Measurements from ENCODE around the gene ZBTB49.

Gene ZBTB49

DNA sequence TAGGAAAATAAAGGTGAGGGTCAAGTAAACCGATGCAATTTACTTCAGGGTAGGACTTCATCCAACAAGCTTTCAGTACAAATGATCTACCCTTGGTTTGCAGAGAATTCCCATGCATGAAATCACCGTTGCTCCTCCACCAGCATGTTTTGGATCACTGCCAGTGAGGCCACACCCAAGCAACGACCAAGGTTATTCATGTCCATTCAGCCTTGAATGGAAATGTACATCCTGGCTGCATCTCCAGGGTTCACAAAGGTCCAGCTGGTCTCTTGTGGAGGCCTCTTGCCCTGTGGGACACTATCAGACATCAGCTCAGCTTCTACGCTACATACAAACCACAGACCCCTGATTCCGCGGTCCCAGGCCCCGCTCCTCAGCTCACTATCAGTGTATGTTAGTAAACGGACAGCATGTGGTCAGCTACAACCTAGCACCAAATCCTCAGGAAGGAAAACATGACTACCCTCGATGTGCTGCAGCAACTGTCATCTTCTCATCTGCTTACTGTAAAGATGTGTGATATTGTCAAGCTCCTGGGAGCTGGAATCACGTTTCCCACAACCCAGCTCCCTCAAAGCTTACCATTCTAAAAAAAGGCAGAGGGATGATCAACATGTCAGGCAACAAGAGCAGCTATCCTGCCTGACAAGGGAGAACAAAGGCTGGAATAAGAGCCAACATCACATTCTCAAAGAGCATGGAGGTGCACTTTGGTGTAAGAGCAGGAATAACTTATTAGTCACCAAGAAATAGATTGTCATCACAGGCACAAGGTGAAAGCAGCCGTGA is 5.0 kb upstream of the ZBTB49 start:
- DNase-seq (ENCODE audit: low read depth in 3 of 3): no peak

GRCh38 chr4:4288098-4288497 is 2.0 kb upstream of the ZBTB49 start:
- DNase-seq (ENCODE audit: low read depth in 3 of 3): no peak

DNA sequence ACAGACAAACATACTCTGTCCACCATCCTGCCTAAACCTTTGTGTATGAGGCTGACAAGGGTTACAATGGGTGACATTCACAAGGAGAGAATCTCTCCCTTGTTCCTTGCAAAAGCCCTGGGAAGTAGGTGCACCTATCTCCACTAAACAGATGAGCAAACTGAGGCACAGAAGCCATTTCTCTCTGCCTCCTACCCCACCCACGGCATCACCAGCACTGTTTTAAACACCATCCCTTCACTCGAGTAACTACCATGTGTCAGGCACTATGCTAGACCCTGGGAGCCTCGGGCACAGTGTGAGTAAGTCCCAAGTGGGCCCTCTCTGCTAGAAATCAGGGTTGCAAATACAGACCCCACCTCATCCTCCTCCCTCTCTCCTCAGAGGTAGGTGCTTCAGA is 996 bp upstream of the ZBTB49 start:
- DNase-seq (ENCODE audit: low read depth in 3 of 3): no peak

DNA sequence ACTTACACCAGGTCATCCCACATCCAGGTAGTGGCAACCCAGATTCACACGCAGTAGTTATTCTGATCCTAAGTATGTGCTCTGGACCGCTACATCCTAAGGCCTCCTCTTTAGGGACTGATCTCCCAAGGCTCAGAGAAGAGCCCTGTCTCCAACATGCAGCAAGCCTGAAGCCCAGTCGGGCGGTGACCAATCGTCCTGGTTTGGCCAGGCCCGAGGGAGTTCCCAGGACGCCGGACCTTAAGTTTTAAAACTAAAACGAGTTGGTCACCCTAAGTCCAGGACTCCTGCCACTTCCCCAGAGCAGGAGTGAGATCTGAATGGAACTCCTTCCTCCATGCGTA is 482 bp upstream of the ZBTB49 start:
- no peak for DNase-seq (ENCODE audit: low read depth in 3 of 3)

DNA sequence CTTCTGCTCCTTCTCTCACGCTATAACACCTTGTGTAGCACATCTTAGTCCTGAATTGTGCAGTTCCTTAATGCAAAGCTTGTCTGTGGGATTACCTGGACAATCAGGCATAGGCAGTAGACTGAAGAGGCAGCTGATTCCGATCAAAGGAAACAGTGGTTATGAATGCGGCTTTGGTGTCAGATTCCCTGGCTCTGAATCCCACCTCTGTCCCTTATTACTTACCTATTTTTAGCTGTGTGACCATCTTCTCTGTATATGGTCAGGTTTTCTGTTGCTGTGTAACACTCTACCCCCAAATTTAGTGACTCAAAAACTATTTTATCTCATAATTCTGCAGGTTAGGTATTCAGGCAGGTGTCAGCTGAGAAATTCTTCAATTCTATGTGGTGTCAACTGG is 3.2 kb downstream of the ZBTB49 start:
- no peak for DNase-seq (ENCODE audit: low read depth in 3 of 3)

DNA sequence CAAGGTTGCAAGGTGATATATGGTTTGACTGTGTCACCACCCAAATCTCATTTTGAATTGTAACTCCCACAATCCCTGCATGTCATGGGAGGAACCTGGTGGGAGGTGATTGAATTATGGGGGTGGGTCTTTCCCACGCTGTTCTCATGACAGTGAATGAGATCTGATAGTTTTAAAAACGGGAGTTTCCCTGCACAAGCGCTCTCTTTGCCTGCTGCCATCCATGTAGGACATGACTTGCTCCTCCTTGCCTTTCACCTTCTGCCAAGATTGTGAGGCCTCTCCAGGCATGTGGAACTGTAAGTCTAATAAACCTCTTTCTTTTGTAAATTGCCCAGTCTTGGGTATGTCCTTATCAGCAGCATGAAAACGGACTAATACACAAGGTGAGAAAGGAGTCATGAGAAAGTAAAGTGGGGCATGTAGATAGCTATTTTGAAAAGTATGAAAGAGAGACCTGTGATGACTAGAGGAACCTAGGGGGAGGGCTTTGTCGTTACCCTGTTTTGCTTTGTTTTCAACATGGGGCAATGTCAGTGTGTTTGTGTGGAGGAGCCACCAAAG is 6.3 kb downstream of the ZBTB49 start:
- DNase-seq (ENCODE audit: low read depth in 3 of 3): no peak

- no peak for DNase-seq (ENCODE audit: low read depth in 3 of 3)
Measured at GRCh38 chr4:4299006-4299405, 9.0 kb downstream of the ZBTB49 start.

DNA sequence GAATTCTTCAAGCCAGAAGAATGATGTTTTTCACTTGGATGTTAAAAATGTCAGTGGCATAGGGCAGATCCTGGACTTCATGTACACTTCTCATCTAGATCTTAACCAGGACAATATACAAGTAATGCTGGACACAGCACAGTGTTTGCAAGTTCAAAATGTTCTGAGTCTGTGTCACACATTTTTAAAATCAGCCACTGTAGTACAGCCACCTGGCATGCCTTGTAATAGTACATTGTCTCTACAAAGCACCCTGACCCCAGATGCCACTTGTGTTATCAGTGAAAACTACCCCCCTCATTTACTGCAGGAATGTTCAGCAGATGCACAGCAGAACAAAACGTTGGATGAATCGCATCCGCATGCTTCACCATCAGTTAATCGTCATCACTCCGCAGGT is 11.9 kb downstream of the ZBTB49 start:
- no peak for DNase-seq (ENCODE audit: low read depth in 3 of 3)

DNA sequence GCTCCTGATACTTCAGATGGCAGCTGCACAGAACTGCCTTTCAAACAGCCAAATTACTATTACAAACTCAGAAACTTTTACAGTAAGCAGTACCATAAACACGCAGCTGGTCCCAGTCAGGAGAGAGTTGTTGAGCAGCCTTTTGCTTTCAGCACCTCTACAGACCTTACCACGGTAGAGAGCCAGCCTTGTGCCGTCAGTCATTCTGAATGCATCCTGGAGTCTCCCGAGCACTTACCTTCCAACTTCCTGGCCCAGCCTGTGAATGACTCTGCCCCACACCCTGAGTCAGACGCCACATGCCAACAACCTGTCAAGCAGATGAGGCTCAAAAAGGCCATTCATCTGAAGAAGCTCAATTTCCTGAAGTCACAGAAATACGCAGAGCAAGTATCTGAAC is 12.4 kb downstream of the ZBTB49 start:
- no peak for DNase-seq (ENCODE audit: low read depth in 3 of 3)

DNA sequence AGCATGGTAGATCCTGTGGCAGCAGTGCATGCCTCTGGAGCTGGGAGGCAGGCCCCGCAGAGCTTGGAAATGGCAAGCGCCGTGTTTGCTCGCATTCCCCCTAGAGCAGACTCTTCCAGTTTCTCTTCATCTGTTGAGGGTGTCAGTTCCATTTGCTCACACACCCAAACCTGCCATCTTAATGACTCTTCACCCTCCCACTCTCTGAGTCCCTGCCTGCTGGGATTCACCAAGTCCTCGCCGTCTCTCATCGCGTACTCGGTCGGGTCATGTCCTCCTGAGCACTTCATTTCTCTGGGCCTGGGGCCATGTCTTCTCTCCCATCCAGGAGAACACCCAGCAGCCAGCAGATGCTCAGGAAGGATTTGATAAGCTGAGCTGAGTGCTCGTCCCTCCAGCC is 16.9 kb downstream of the ZBTB49 start:
- DNase-seq (ENCODE audit: low read depth in 3 of 3): no peak

DNA sequence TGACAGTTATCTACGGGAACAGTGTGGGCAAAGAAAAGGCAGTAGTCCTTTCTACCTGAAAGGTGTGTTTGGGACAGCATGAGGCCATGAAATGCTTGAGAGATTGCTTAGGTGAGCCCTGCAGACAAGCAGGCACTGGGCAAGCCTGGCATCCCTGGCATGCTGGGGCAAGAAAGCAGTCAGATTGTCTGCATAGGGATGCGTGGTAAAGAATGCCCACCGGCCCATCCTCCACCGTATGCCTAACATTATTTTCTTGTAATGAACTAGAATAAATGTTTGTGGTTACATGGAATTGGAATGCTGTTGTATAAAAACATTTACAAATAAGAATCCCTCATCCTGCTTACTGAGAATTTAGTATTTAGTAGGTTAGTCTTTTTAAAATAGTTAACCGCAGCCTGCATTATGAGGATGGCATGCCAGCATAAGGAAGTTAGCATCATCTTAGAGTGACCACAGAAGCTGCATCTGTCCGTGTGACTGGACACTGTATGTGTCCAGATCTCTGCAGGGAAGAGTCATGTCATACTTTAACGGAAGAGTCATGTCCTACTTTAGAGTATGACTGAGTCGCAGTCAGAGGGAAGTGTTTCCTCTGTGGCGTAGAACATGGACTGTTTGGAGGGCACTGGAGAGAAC is 18.9 kb downstream of the ZBTB49 start:
- no peak for DNase-seq (ENCODE audit: low read depth in 3 of 3)

DNA sequence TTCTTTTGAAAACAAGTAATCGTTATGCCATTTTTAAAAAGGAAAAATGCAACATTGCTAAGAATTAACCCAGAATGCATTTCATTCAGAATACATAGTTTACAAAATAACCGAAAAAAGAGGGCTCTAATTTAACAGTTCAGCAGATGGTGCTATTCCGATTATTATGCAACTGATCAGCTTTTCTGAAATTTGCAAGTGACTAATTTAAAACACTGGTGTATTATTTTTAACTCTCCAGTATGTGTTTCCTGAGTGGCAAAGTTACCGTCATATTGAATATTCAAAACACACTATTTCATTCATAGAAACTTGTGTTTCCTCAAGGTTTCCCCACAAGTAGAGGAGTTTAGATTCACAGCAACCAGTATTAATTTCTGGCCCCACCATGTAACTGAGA is 21.1 kb downstream of the ZBTB49 start:
- no peak for DNase-seq (ENCODE audit: low read depth in 3 of 3)

GRCh38 chr4:4315461-4316149 is 25.6 kb downstream of the ZBTB49 start:
- no peak for DNase-seq (ENCODE audit: low read depth in 3 of 3)

- DNase-seq (ENCODE audit: low read depth in 3 of 3): no peak
Measured at GRCh38 chr4:4316150-4316495, 26.1 kb downstream of the ZBTB49 start.

DNA sequence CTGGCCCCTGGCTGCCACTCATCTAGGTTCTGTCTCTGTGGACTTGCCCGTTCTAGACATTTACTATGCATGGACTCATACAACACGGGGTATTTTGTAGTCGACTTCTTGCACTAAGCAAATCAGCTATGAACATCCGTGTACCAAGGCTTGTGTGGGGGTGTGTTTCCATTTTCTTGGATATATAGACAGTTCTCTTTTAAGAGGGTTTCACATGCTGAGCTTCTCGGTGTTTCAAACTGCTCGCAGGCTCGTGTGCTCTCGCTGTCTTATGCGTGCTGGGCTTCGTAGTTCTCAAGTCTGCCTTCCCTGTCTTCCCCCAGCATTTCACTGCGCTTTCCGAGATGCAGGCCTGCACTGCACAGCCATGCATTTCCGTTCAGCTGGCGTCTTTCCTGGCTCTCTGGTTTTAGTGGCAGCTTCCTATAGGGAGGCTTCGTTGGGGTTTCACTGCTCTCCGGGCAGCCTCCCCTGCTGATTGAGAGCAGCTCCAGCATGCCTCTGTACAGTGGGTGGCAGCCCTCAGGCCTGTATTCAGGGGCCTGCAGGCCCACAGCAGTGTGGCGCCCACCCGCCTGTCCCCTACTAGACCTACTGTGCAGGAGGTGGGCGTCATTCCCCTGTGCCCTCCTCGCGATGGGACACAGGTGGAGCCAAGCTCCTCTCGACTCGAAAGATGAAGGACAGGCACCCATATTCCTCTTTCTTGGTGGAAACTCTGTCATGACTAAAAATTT is 27.6 kb downstream of the ZBTB49 start:
- no peak for DNase-seq (ENCODE audit: low read depth in 3 of 3)

DNA sequence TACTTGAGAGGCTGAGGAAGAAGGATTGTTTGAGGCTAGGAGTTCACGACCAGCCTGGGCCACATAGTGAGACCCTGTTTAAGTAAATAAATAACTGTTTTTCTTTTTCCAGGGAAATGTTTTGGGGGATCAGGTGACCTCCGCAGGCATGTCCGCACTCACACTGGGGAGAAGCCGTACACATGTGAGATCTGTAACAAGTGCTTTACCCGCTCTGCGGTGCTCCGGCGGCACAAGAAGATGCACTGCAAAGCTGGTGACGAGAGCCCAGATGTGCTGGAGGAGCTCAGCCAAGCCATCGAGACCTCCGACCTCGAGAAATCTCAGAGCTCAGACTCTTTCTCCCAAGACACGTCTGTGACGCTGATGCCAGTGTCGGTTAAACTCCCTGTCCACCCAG is 30.5 kb downstream of the ZBTB49 start:
- no peak for DNase-seq (ENCODE audit: low read depth in 3 of 3)

GRCh38 chr4:4320951-4321714 is 31.1 kb downstream of the ZBTB49 start:
- no peak for DNase-seq (ENCODE audit: low read depth in 3 of 3)

DNA sequence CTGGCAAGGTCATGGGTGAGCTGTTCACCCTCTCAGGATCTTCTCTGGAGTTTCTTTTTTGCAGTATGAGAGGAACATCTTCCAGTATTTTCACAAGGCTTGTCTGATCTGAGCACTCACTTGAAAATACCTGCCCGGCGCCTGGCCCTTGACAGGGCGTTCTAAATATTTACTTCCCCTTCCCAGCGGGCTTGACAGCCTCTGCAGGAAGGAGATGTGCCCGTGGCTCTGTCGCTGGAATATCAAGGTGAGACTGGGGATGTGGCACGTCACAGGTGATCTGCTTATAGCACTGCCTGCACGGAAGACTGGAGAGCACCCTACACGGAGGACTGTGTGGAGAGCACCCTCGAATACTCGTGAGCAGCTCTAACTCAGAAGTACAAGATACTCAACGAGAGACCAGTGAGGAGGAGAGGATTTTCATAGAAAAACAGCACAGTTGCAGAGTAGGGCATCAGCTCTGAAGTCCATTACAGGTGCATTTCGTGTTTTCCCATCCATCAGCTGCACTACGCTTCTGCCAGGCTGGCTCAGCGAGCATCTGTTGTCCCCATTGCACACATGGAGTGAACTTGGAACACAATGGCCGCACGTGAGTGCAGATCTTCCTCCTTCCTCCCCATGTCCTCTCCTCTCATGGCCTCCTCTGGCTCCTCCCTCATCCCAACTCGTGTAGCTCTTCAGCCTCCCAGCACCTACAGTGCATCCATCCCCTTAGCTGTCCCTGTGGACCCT is 32.1 kb downstream of the ZBTB49 start:
- no peak for DNase-seq (ENCODE audit: low read depth in 3 of 3)

DNA sequence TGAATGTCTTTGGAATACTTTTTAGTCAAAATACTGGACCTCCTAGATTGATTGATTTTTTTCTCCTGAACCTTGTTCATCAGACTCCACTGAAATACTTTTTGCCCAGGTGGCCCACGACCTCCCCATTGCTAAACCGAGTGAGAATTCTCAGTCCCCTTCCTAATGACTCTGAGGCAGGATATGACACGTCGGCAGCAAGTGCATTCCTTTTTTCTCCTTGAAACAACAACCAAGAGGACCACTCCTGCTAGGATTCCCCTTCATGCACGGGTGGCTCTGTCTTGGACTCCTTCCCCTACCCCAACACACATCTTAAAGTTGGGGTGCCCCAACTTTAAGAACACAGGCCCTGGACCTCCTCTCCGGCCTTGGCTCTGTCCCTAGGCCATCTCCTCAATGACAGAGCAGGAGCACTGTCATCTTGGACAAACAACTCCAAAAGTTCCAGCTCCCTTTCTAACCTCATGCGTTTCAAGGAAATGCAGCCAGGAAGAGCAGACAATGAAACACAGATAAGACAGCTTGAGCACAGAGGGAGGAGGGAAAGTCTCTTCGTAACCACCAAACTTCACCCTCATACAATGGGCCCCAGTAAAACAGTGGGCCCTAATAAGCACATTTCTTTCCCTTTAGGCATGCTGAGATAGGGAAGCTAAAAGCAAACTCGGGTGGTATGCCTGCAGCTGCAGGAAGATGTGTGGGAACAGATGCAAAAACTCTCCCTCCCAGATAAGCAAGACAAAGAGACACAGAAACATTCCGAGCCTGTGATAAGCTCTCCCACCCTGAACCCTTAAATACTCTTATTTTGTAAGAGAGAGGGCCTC is 33.9 kb downstream of the ZBTB49 start:
- DNase-seq (ENCODE audit: low read depth in 3 of 3): no peak

GRCh38 chr4:4325321-4325720 is 35.3 kb downstream of the ZBTB49 start:
- DNase-seq (ENCODE audit: low read depth in 3 of 3): no peak

All from stimulated activated CD4-positive, alpha-beta T cell treated with anti-CD3 and anti-CD28 coated beads, TNF-alpha, amount 100 ng/mL, for 4 hours (primary cell).